Lung (tissue), 12 donors: ENCODE measurements around the gene FLNC. TPM values are rescaled to one million over a fixed set of nuclear protein-coding genes. Genes with fewer than 3 reads are reported as not detected.
A peak's percentile ranks its signal among the peaks of the same experiment; 100 is the strongest.

Experiments used
- ATAC-seq: fragments of 200-7000 bp; cut with Tn5 transposase; one replicate; pipeline ENCODE4 v1.9.1; 2020; ENCODE audit warnings: moderate number of reproducible peaks; ENCODE audit not compliant: insufficient read depth, low FRiP score
- DNase-seq, 3 donors: peaks; one replicate each; pipeline ENCODE4 v3.0.0-alpha.2; 2013 to 2017
- H3K27ac ChIP-seq, 2 donors: one replicate each; pipeline ENCODE4 v1.5.1; 2013; ENCODE audit warnings: mild to moderate bottlenecking in 2 of 2, moderate library complexity in 2 of 2, control low read depth in 1 of 2, inconsistent platforms in 1 of 2, low read depth in 1 of 2, low read length in 1 of 2
- H3K27me3 ChIP-seq, 3 donors: one replicate each; pipeline ENCODE4 v1.5.1; 2013; ENCODE audit warnings: low read length in 2 of 3; ENCODE audit not compliant: control insufficient read depth in 3 of 3, insufficient read depth in 3 of 3
- H3K36me3 ChIP-seq, 4 donors: one replicate each; pipeline ENCODE4 v1.5.1; 2013; ENCODE audit warnings: low read length in 4 of 4, mild to moderate bottlenecking in 1 of 4, moderate library complexity in 1 of 4; ENCODE audit not compliant: control insufficient read depth in 4 of 4, insufficient read depth in 4 of 4
- H3K4me1 ChIP-seq, 5 donors: one replicate each; pipeline ENCODE4 v1.5.1; 2013; ENCODE audit warnings: low read length in 5 of 5, mild to moderate bottlenecking in 2 of 5, moderate library complexity in 1 of 5; ENCODE audit not compliant: control insufficient read depth in 5 of 5, insufficient read depth in 5 of 5
- H3K4me3 ChIP-seq: one replicate; pipeline ENCODE4 v1.5.1; 2013; ENCODE audit warnings: mild to moderate bottlenecking, control low read depth, moderate library complexity
- H3K9ac ChIP-seq, 2 donors: one replicate each; pipeline ENCODE4 v1.5.1; 2013; ENCODE audit warnings: low read length in 2 of 2, control low read depth in 1 of 2; ENCODE audit not compliant: insufficient read depth in 1 of 2
- H3K9me3 ChIP-seq, 4 donors: one replicate each; pipeline ENCODE4 v1.5.1; 2013; ENCODE audit warnings: low read length in 3 of 4, mild to moderate bottlenecking in 1 of 4, moderate library complexity in 1 of 4; ENCODE audit not compliant: control insufficient read depth in 4 of 4, insufficient read depth in 3 of 4
- WGBS, 2 donors: extraction: QIAGEN DNeasy Blood & Tissue Kit; methylation state at CpG; one replicate each; pipeline ENCODE4 v1.1.7; 2013; 5-methylcytosine and 5-hydroxymethylcytosine counted together
- polyA plus RNA-seq, 2 donors: library from polyadenylated mRNA; stranded (reverse); fragments of 200-250 nt; gene quantifications; one replicate each; pipeline ENCODE4 v1.2.1, GENCODE V29; 2013
- total RNA-seq, 2 donors: library from RNA; depleted of rRNA in 1 of 2; stranded (reverse); fragments of >200 nt in 1 of 2; gene quantifications; one replicate each; pipeline ENCODE4 v1.2.1, GENCODE V29; 2014 to 2021
- TF ChIP-seq, protein P1 (sequence below): IDR thresholded peaks from 2 replicates; pipeline ENCODE4 v1.5.1; 2012; ENCODE audit warnings: mild to moderate bottlenecking; ENCODE audit errors: control extremely low read depth, extremely low read depth
- donor health status: control.
- donor health status: control.
- donor health status: Bipolar disorder and iron deficiency.
- donor health status: healthy.
- donor health status: DM: yes; HTN: yes; CAD: no.

FLNC gene
- total and polyA plus RNA-seq, 4 donors, result 2.0 to 24.2 (median 7.7) TPM

GRCh38 chr7:128868624-128869137 is 38.5 kb downstream of the FLNC start:
- DNase-seq, result no peak
- Histone ChIP-seq H3K9ac (no peak overlapping the region), H3K9me3 (no peaks in the 10 kb centered on the region), H3K27me3 (peaks cover 0 to 8% (median 5%) of the 10 kb centered on the region in 3 donors), H3K4me3 (no peak overlapping the region), H3K36me3 (peaks cover 0 to 15% (median 11%) of the 10 kb centered on the region in 4 donors), H3K4me1 (peaks cover 0 to 19% (median 1%) of the 10 kb centered on the region in 5 donors), H3K27ac (no peak overlapping the region)
- TF ChIP-seq, protein P1, sequence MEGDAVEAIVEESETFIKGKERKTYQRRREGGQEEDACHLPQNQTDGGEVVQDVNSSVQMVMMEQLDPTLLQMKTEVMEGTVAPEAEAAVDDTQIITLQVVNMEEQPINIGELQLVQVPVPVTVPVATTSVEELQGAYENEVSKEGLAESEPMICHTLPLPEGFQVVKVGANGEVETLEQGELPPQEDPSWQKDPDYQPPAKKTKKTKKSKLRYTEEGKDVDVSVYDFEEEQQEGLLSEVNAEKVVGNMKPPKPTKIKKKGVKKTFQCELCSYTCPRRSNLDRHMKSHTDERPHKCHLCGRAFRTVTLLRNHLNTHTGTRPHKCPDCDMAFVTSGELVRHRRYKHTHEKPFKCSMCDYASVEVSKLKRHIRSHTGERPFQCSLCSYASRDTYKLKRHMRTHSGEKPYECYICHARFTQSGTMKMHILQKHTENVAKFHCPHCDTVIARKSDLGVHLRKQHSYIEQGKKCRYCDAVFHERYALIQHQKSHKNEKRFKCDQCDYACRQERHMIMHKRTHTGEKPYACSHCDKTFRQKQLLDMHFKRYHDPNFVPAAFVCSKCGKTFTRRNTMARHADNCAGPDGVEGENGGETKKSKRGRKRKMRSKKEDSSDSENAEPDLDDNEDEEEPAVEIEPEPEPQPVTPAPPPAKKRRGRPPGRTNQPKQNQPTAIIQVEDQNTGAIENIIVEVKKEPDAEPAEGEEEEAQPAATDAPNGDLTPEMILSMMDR, result no peak
- ATAC-seq, result no peak
- 41 to 50% methylated on average over 13 of the region's 13 CpGs for WGBS, 2 donors

DNA sequence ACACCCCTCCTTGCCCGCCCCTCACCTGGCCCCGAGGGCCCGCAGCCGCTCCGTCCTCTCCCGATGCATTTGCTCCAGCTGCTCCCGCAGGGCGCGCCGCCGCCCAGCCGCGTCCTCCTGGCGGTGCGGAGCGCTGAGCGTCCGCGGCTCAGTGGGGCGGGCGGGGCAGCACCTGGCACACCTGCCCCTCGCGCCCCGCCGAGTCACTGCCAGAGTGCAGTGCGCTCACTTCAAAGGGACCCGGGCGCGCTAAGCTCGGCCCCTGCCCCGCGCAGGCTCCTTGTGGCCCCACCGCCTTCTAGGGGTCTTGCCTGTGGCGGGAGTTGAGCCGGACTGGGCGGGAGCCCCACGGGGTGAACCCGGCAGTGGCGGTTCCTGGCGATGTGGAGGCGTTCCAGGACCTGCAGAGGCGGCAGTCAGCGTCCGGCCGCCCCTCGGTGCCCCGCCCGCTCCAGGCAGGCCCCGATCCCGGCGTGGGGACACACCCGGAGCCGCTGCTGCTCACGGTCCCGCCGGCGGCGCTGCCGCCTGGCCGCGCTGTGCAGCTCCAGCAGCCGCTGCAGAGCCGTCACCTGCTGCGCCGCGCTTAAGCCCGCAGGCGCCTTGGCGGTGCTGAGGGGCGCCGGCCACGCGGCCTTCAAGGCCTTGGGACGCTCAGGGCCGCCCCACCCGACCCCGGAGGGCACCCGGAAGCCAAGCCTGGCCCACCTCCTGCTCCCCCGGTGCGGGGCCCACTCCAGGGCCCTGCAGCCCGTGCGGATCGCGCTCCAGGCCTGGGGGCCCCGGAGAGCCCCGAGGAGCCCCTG is 39.1 kb downstream of the FLNC start:
- Histone ChIP-seq H3K36me3 (peaks cover 0 to 15% (median 11%) of the 10 kb centered on the region in 4 donors), H3K27me3 (peaks cover 0 to 8% (median 5%) of the 10 kb centered on the region in 3 donors), H3K9ac (no peak overlapping the region), H3K9me3 (no peaks in the 10 kb centered on the region), H3K4me1 (peaks cover 0 to 16% (median 0%) of the 10 kb centered on the region in 5 donors), H3K27ac (no peak overlapping the region), H3K4me3 (peak overlapping the region; percentile 34)
- WGBS, 2 donors, result 0 to 1% methylated on average over 54 to 86 of the region's 86 CpGs
- TF ChIP-seq, protein P1, result no peak
- peak; percentile 59 for ATAC-seq
- peak; percentile 45 to 69 (median 55) for DNase-seq

DNA sequence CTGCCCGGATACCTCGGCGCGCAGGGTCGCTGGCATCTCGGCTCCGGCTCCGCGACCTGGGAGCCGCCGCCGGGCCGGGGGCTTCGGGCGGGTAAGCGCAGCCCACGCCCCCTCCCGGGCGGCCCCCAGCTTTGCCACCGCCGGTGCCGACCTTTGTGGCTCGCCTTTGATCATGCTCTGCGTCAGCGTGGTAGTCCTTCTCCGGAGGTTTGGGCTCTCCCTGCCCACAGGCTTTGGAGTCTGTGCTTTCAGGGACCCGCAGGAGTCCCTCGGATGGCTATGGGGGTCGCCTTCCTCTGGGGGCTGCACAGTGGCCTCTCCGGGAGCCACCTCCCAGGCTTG is 39.7 kb downstream of the FLNC start:
- DNase-seq, result no peak
- Histone ChIP-seq H3K9ac (no peak overlapping the region), H3K36me3 (peaks cover 0 to 15% (median 11%) of the 10 kb centered on the region in 4 donors), H3K27ac (no peak overlapping the region), H3K9me3 (no peaks in the 10 kb centered on the region), H3K27me3 (peaks cover 0 to 8% (median 5%) of the 10 kb centered on the region in 3 donors), H3K4me3 (no peak overlapping the region), H3K4me1 (peaks cover 0 to 16% (median 0%) of the 10 kb centered on the region in 5 donors)
- WGBS, 2 donors, result 5 to 8% methylated on average over 30 of the region's 30 CpGs
- TF ChIP-seq, protein P1, result no peak
- no peak for ATAC-seq
